K562 (cell line): ENCODE results near the gene MLLT3. TPM values are rescaled to one million over a fixed set of nuclear protein-coding genes. Genes with fewer than 3 reads are reported as not detected.

Source experiments
- ATAC-seq: fragments of 200-7000 bp; cut with Tn5 transposase; 3 replicates; pipeline ENCODE4 v1.9.1; 2020; ENCODE audit warnings: moderate library complexity
- BruUV-seq: library from RNA; stranded (reverse); fragments of 400-500 nt; replicated peaks from 2 replicates; lab custom pipeline; 2021; lab: Mats Ljungman, UMichigan
- CTCF ChIA-PET: fragments of 300-600 bp; formaldehyde crosslinking; extraction: SDS; loops from one replicate; lab custom pipeline; 2021; ENCODE audit warnings: low intra/inter-chr PET ratio; lab: Yijun Ruan, JAX
- POLR2A ChIA-PET: fragments of 300-600, 350-650 bp; sonication (Branson Sonifier 250); formaldehyde crosslinking; extraction: SDS; loops from one replicate; lab custom pipeline; 2021; ENCODE audit warnings: antibody characterized with exemption, inconsistent platforms; lab: Yijun Ruan, JAX
- DNase-seq, 4 experiments: peaks; one replicate each; pipeline versions ENCODE4 v3.0.0 to v3.0.0-alpha.2; 2011 to 2018; ENCODE audit warnings: low spot score in 3 of 4, mixed read lengths in 3 of 4; ENCODE audit errors: extremely low read depth in 1 of 4
- FAIRE-seq: peaks from 2 replicates; lab custom pipeline; 2011; peaks lifted over from hg19 to GRCh38; lab: Jason Lieb, UNC
- H2AFZ ChIP-seq: 2 replicates; pipeline ENCODE4 v1.6.0; 2011; ENCODE audit warnings: low read depth, low read length, control low read depth, inconsistent platforms
- H3K27ac ChIP-seq: fragments of 200-600 bp; 3 replicates; pipeline ENCODE4 v1.8.0; 2011; ENCODE audit warnings: low read depth, mild to moderate bottlenecking, control low read depth, inconsistent platforms, low read length, moderate library complexity, mixed read lengths; ENCODE audit errors: extremely low read depth
- H3K27me3 ChIP-seq, 2 experiments: fragments of 300-600 bp in 1 of 2; 2 replicates in 1 of 2; 3 replicates in 1 of 2; pipeline versions ENCODE4 v1.6.0 to v1.8.0; 2011; ENCODE audit warnings: inconsistent platforms in 2 of 2, low read length in 2 of 2, mild to moderate bottlenecking in 1 of 2, mixed read lengths in 1 of 2, moderate library complexity in 1 of 2; ENCODE audit not compliant: control insufficient read depth in 2 of 2, insufficient read depth in 2 of 2
- H3K36me3 ChIP-seq: fragments of 300-600 bp; 3 replicates; pipeline ENCODE4 v1.8.0; 2011; ENCODE audit warnings: mild to moderate bottlenecking, low read length, inconsistent platforms; ENCODE audit not compliant: control insufficient read depth, insufficient read depth
- H3K4me1 ChIP-seq, 2 experiments: fragments of 200-600 bp in 1 of 2; replicated peaks in 1 of 2; 2 replicates in 1 of 2; 3 replicates in 1 of 2; pipeline versions ENCODE4 v1.5.1 to v1.8.0; 2011; ENCODE audit warnings: inconsistent platforms in 2 of 2, low read length in 2 of 2, mild to moderate bottlenecking in 1 of 2, mixed read lengths in 1 of 2, moderate library complexity in 1 of 2; ENCODE audit not compliant: control insufficient read depth in 2 of 2, insufficient read depth in 2 of 2
- H3K4me2 ChIP-seq: 2 replicates; pipeline ENCODE4 v1.6.1; 2011; ENCODE audit warnings: low read length, control low read depth, inconsistent platforms, mixed read lengths; ENCODE audit not compliant: insufficient read depth
- H3K4me3 ChIP-seq: fragments of 200-600 bp; sonication (generic), shearing (Covaris generic); 2 replicates; pipeline ENCODE4 v1.5.1; 2016; ENCODE audit warnings: control low read depth, inconsistent platforms
- H3K79me2 ChIP-seq: fragments of 200-600 bp; 3 replicates; pipeline ENCODE4 v1.8.0; 2011; ENCODE audit warnings: low read length, inconsistent platforms; ENCODE audit not compliant: control insufficient read depth, insufficient read depth
- H3K9ac ChIP-seq, 2 experiments: 2 replicates each; pipeline versions ENCODE4 v1.6.0 to v1.6.1; 2011; ENCODE audit warnings: low read depth in 2 of 2, low read length in 2 of 2, control low read depth in 1 of 2, inconsistent platforms in 1 of 2, mild to moderate bottlenecking in 1 of 2, mixed read lengths in 1 of 2; ENCODE audit not compliant: insufficient read depth in 1 of 2
- H3K9me1 ChIP-seq: one replicate; pipeline ENCODE4 v1.6.0; 2011; ENCODE audit warnings: inconsistent platforms, mild to moderate bottlenecking, low read length, moderate library complexity; ENCODE audit not compliant: control insufficient read depth, insufficient read depth
- H3K9me3 ChIP-seq: replicated peaks from 2 replicates; pipeline ENCODE4 v1.5.1; 2011; ENCODE audit warnings: low read depth, low read length, inconsistent platforms; ENCODE audit not compliant: control insufficient read depth, insufficient read depth
- H4K20me1 ChIP-seq: replicated peaks from 2 replicates; pipeline ENCODE4 v1.6.1; 2011; ENCODE audit warnings: low read length, inconsistent platforms, mixed read lengths; ENCODE audit not compliant: control insufficient read depth, insufficient read depth
- ARNT ChIP-seq, 2 experiments: fragments of 450-650 bp; IDR thresholded peaks; 2 replicates each; pipeline ENCODE4 v1.6.1; 2016; ENCODE audit warnings: mild to moderate bottlenecking in 1 of 2
- FOXJ2 ChIP-seq: fragments of 200-800 bp; sonication (Bioruptor generic); IDR thresholded peaks from 2 replicates; pipeline ENCODE4 v1.6.1; 2016; ENCODE audit warnings: missing genetic modification characterization, missing compliant biosample characterization
- HNRNPUL1 ChIP-seq: fragments of 200-400 bp; formaldehyde crosslinking; IDR thresholded peaks from 2 replicates; pipeline ENCODE4 v1.6.1; 2017; ENCODE audit warnings: low read length
- NELFE ChIP-seq: IDR thresholded peaks from 2 replicates; pipeline ENCODE4 v1.6.1; 2011; ENCODE audit warnings: mild to moderate bottlenecking; ENCODE audit not compliant: insufficient read depth, insufficient read length
- NR2F6 ChIP-seq: fragments of 450-650 bp; formaldehyde crosslinking; IDR thresholded peaks from 2 replicates; pipeline ENCODE4 v1.4.0; 2020; ENCODE audit warnings: mild to moderate bottlenecking
- SP1 ChIP-seq: sonication (generic); formaldehyde crosslinking; IDR thresholded peaks from 2 replicates; pipeline ENCODE4 v1.8.1; 2022; ENCODE audit warnings: mild to moderate bottlenecking, missing genetic modification reagents
- STAG1 ChIP-seq: sonication (generic); formaldehyde crosslinking; IDR thresholded peaks from 2 replicates; pipeline ENCODE4 v1.5.0; 2020; ENCODE audit warnings: missing genetic modification reagents, borderline replicate concordance
- SUPT5H ChIP-seq: fragments of 450-650 bp; IDR thresholded peaks from 2 replicates; pipeline ENCODE4 v1.6.1; 2016
- TBL1XR1 ChIP-seq, 2 experiments: IDR thresholded peaks; 2 replicates each; pipeline ENCODE4 v1.6.1; 2012; ENCODE audit warnings: improper control_type of control experiment in 2 of 2, low read length in 2 of 2, mild to moderate bottlenecking in 1 of 2
- ZNF143 ChIP-seq: sonication (generic); formaldehyde crosslinking; IDR thresholded peaks from 2 replicates; pipeline ENCODE4 v1.9.0; 2022; ENCODE audit warnings: mild to moderate bottlenecking, missing genetic modification reagents
- ZNF444 ChIP-seq: fragments of 250-450 bp; sonication (Bioruptor Pico); IDR thresholded peaks from 2 replicates; pipeline ENCODE4 v1.4.0; 2020; ENCODE audit warnings: mild to moderate bottlenecking, moderate library complexity
- WGBS: fragments of 100-300 bp; shearing (Covaris generic); methylation state at CpG from one replicate; pipeline ENCODE4 v1.1.6; 2016; ENCODE audit warnings: low coverage, mixed read lengths; ENCODE audit not compliant: insufficient coverage; ENCODE audit errors: missing lambda C conversion rate; 5-methylcytosine and 5-hydroxymethylcytosine counted together
- in situ Hi-C: fragments of 300-500 bp; cut with MboI; formaldehyde crosslinking; loops from 4 replicates; pipeline ENCODE4 v1.15.0; 2018; ENCODE audit warnings: inconsistent platforms, mixed read lengths
- intact Hi-C: fragments of 100-400 bp; cut with micrococcal nuclease; formaldehyde crosslinking; loops from 2 replicates; pipeline ENCODE4 v1.14.2; 2022
- polyA plus RNA-seq, 8 experiments: library from polyadenylated mRNA; depleted of rRNA in 4 of 8; stranded (reverse) in 5 of 8; unstranded in 3 of 8; fragments of >200 nt; fragmentation: Nextera tagmentation in 2 of 8; fragmentation: Illumina TruSeq in 1 of 8; extraction: Ambion mirVana in 2 of 8; extraction: Trizol in 1 of 8; gene quantifications; 2 replicates each; pipeline versions ENCODE4 v1.2.1 to v1.2.3, GENCODE V29; 2011 to 2014; ENCODE audit warnings: inconsistent platforms in 1 of 8, missing spikeins in 1 of 8
- total RNA-seq, 7 experiments: library from RNA; depleted of rRNA in 6 of 7; stranded (reverse); fragments of >200 nt in 6 of 7; fragmentation: Illumina TruSeq in 2 of 7; extraction: Trizol in 2 of 7; gene quantifications; 2 replicates each; pipeline versions ENCODE4 v1.2.1 to v1.2.3, GENCODE V29; 2011 to 2021; ENCODE audit warnings: low replicate concordance in 1 of 7
- TF ChIP-seq, protein P1 (sequence below): fragments of 250-450 bp; sonication (Bioruptor Pico); IDR thresholded peaks from 2 replicates; pipeline ENCODE4 v1.8.0; 2021; ENCODE audit warnings: borderline replicate concordance, mild to moderate bottlenecking, moderate library complexity; ENCODE audit not compliant: poor library complexity, severe bottlenecking
- TF ChIP-seq, protein P2 (sequence below): fragments of 250-450 bp; sonication (Bioruptor Pico); IDR thresholded peaks from 2 replicates; pipeline ENCODE4 v1.9.0; 2021; ENCODE audit warnings: mild to moderate bottlenecking
- TF ChIP-seq, protein P3 (sequence below): fragments of 450-650 bp; formaldehyde crosslinking; conservative IDR thresholded peaks from 2 replicates; pipeline ENCODE4 v1.4.0; 2022; ENCODE audit warnings: mild to moderate bottlenecking, missing genetic modification characterization
- TF ChIP-seq, protein P4 (sequence below): sonication (generic); formaldehyde crosslinking; IDR thresholded peaks from 2 replicates; pipeline ENCODE4 v1.8.0; 2023; ENCODE audit warnings: mild to moderate bottlenecking, missing genetic modification reagents

Gene MLLT3
- total and polyA plus RNA-seq, 9 of the 15 experiments (the other 6 are each of a cell fraction or from before 2014, with no cell fraction given), result 0.07 to 0.42 (median 0.22) TPM; not detected in 4

DNA sequence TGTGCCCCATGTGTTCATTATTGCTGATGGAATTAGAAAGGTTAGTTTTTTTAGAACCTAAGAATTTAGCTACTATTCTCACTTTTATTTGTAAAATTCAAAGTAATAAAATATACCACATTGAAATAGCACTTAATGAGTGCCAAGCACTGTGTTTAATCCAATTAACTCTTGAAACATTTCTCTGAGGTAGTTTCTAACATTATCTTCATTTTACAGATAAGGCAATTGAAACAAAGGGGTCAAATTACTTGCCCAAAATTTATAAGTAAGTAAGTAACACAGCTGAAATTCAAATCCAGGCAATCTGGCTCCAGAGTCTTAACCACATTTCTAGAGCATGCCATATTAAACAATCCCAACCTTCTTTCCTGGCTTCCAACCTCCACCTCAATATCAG, 84.2 kb downstream of the MLLT3 start:
- BruUV-seq, result no TSS peak
- Histone ChIP-seq H3K9ac (no peak overlapping the region), H3K36me3 (no peaks in the 10 kb centered on the region), H3K4me3 (no peak overlapping the region), H3K9me3 (no peaks in the 10 kb centered on the region), H3K27me3 (no peaks in the 10 kb centered on the region), H3K79me2 (no peaks in the 10 kb centered on the region), H3K4me1 (no peaks in the 10 kb centered on the region), H3K9me1 (no peaks in the 10 kb centered on the region), H4K20me1 (no peaks in the 10 kb centered on the region), H2AFZ (no peak overlapping the region), H3K4me2 (no peak overlapping the region), H3K27ac (no peak overlapping the region)
- ATAC-seq, result no peak
- CTCF ChIA-PET, result no interaction called here
- intact Hi-C loops (no loop called here), in situ Hi-C loops (no loop called here)
- TF ChIP-seq, protein P1, sequence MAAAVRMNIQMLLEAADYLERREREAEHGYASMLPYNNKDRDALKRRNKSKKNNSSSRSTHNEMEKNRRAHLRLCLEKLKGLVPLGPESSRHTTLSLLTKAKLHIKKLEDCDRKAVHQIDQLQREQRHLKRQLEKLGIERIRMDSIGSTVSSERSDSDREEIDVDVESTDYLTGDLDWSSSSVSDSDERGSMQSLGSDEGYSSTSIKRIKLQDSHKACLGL (CRISPR knock-in tag), result no peak
- TF ChIP-seq ZNF444 (CRISPR knock-in tag) (no peak), HNRNPUL1 (no peak), ZNF143 (CRISPR knock-in tag) (no peak)
- TF ChIP-seq, protein P2, sequence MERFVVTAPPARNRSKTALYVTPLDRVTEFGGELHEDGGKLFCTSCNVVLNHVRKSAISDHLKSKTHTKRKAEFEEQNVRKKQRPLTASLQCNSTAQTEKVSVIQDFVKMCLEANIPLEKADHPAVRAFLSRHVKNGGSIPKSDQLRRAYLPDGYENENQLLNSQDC (CRISPR knock-in tag), result no peak
- POLR2A ChIA-PET, result no interaction called here
- no peak for DNase-seq
- FAIRE-seq, result no peak

DNA sequence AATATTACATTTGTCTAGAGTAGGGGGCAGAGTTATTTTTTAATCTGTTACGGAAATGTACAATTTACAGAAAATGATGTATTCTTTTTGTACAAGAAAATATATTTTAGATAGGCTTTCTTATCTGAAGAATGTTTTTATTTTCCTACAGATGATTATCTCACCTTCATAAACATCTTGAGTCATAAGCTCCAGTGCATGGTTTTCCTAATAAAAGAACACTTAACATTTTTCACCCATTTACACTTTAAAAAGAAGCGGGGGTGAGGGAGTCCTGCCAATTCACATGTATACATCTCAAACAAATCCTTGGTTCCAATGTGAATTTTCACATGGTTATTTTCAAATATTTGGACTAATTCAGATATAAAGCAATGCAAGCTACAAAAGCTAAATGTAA, 85.0 kb downstream of the MLLT3 start:
- POLR2A ChIA-PET, result no interaction called here
- TF ChIP-seq, protein P3, sequence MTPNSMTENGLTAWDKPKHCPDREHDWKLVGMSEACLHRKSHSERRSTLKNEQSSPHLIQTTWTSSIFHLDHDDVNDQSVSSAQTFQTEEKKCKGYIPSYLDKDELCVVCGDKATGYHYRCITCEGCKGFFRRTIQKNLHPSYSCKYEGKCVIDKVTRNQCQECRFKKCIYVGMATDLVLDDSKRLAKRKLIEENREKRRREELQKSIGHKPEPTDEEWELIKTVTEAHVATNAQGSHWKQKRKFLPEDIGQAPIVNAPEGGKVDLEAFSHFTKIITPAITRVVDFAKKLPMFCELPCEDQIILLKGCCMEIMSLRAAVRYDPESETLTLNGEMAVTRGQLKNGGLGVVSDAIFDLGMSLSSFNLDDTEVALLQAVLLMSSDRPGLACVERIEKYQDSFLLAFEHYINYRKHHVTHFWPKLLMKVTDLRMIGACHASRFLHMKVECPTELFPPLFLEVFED (CRISPR knock-in tag), result no peak
- TF ChIP-seq, protein P4, sequence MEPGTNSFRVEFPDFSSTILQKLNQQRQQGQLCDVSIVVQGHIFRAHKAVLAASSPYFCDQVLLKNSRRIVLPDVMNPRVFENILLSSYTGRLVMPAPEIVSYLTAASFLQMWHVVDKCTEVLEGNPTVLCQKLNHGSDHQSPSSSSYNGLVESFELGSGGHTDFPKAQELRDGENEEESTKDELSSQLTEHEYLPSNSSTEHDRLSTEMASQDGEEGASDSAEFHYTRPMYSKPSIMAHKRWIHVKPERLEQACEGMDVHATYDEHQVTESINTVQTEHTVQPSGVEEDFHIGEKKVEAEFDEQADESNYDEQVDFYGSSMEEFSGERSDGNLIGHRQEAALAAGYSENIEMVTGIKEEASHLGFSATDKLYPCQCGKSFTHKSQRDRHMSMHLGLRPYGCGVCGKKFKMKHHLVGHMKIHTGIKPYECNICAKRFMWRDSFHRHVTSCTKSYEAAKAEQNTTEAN (CRISPR knock-in tag), result no peak
- TF ChIP-seq SP1 (CRISPR knock-in tag) (no peak), NR2F6 (CRISPR knock-in tag) (no peak), FOXJ2 (tag) (no peak), SUPT5H (no peak), TBL1XR1 (IDR thresholded peaks at IDR 0.05; ENCODE audit: low read length in 2 of 2) (no peak), NELFE (no peak), STAG1 (no peak), ARNT (IDR thresholded peaks at IDR 0.05) (no peak)

More for the DNA sequence above, 85.0 kb downstream of the MLLT3 start:
- no peaks in the 10 kb centered on the region for H3K9me3 ChIP-seq
- no peaks in the 10 kb centered on the region for H4K20me1 ChIP-seq
- intact Hi-C loops, result no loop called here
- no peak for DNase-seq
- no peak for FAIRE-seq
- no peaks in the 10 kb centered on the region for H3K36me3 ChIP-seq
- ATAC-seq, result no peak
- CTCF ChIA-PET, result no interaction called here
- WGBS, result 0% methylated on average over 2 of the region's 2 CpGs
- H3K4me3 ChIP-seq, result no peak overlapping the region
- H3K27ac ChIP-seq, result no peak overlapping the region
- H3K4me1 ChIP-seq, result no peaks in the 10 kb centered on the region
- no peak overlapping the region for H2AFZ ChIP-seq
- no peaks in the 10 kb centered on the region for H3K27me3 ChIP-seq
- no peaks in the 10 kb centered on the region for H3K79me2 ChIP-seq
- no peaks in the 10 kb centered on the region for H3K9me1 ChIP-seq
- BruUV-seq, result no TSS peak
- in situ Hi-C loops, result no loop called here
- no peak overlapping the region for H3K4me2 ChIP-seq
- H3K9ac ChIP-seq, result no peak overlapping the region
